GM19043 (cell line): ENCODE data around the gene CDIPT.

Experiments used
- ATAC-seq: cut with Tn5 transposase; IDR thresholded peaks from one replicate; pipeline ENCODE4 v1.9.1; 2021; ENCODE audit warnings: low read depth; ENCODE audit not compliant: unreplicated experiment

CDIPT gene

DNA sequence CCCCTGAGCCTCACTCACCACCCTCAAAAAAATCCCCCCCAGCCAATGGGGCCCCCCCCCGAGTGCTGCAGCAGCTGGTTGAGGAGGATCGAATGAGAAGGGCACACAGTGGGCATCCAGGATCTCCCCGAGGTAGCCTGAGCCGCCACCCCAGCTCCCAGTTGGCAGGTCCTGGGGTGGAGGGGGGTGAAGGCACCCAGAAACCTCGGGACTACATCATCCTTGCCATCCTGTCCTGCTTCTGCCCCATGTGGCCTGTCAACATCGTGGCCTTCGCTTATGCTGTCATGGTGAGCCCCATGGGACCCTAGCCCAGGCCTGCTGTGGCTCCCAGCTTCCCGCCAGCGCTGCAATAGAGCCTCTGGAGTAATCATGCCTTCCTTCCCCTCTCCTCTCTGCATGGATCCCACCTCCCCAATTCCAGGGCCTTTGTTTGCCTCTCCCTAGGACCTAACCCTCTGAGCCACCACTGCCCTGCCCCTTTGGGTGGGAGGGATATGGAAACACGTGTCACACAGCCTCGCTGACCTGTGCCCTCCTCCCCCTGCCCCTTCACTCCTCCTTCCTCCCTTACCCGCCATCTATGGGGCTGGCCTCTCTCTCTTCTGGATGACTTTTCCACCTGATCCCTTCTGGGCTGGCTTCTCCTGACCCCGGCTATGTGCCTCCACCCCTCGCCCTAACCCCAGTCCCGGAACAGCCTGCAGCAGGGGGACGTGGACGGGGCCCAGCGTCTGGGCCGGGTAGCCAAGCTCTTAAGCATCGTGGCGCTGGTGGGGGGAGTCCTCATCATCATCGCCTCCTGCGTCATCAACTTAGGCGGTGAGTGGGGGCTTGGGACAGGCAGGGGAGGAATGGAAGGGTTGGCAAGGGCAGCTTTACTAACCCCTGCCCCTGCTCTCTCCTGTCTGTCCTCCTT, 49.1 kb downstream of the CDIPT start:
- ATAC-seq, result no peak

DNA sequence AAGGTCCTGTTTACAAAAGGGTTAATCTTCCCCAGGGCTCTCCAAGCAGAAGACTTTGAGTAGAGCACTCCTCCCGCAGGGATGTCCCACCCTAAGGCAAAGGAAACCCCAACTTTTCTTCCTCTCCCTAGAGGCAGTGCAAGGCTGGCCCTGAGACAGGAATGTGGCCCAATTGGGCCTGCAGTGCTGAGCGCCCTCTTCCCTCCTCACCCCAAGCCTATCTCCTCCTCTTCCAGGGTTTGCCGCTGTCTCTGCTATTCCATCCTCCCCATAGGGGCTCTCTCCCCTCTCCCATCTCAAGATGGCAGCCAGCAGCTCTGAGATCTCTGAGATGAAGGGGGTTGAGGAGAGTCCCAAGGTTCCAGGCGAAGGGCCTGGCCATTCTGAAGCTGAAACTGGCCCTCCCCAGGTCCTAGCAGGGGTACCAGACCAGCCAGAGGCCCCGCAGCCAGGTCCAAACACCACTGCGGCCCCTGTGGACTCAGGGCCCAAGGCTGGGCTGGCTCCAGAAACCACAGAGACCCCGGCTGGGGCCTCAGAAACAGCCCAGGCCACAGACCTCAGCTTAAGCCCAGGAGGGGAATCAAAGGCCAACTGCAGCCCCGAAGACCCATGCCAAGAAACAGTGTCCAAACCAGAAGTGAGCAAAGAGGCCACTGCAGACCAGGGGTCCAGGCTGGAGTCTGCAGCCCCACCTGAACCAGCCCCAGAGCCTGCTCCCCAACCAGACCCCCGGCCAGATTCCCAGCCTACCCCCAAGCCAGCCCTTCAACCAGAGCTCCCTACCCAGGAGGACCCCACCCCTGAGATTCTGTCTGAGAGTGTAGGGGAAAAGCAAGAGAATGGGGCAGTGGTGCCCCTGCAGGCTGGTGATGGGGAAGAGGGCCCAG, 50.0 kb downstream of the CDIPT start:
- no peak for ATAC-seq

DNA sequence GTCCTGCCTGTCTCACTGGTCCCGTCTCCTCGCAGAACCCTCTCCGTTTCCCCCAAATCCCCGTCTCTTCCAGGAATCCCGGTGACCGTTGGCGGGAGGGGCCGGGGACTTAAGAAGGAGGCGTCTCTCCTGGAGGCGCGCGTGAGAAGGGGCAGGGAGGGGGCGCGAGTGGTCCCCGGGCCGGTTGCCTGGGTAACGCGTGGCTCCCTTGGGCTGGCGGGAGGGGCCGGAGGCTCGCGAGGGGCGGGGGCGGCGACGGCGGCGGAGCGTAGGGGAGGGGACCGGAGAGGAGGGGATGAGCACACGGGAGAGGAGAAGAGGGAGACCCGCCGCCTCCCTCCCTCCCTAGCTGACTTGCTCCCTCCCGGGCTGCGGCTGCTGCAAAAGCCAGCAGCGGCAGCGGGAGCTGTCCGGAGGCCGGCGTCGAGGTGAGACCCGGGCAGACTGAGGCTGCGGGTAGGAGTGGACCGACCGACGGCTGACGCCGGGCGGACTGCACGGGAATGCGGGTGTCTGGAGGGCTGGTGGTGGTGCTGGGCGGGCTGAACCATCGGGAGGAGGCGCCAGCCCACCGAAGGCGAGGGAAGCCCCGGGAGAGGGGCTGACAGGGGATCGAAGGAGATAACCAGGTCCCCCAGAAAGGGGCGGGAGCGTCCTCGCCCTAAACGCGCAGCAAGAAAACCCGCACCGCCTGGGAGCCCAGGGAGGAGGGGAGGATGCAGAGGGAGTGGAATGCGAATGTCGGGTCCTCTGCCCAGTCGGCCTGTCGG, 50.9 kb downstream of the CDIPT start, which contains the start of gene PRRT2:
Gene PRRT2, plus strand, starts transcription at position 298 of the 770 bp plus-strand sequence. CDS start 862 bp downstream, outside the sequence.
- ATAC-seq, result no peak

DNA sequence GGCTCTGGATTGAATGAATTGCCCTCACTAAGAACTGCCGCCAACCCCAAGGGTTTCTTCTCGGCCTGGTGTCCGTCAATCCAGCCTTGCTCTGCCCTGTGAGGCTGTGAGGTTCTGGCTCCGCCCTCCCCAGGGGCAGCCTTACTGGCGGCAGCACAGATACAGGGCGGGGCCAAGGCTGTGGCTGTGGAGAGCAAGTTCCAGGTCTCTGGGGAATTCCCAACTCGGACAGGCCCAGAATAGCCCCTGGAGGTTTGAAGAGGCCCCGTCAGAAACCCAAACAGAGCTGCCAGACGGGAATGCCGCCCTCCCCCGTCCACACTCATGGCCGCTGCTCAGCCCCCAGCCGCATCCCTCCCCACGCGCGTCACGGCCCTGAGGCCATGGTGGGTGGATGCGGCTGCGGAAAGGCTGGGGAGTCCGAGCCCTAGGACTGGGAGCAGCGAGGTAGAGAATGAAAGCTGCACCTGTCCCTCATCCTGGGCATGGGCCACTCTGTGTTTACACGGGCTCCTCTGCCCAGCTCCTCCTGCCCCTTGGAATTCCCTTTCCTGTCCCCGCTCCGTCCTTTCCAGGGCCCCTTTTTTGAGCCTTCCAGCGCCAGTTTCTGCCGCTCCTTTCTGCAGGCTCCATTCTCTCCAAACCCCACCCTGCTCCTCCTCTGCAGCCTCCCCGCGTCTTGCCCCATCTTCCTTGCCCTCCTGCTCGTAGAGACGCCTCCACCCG, 51.7 kb downstream of the CDIPT start:
- ATAC-seq, result no peak

DNA sequence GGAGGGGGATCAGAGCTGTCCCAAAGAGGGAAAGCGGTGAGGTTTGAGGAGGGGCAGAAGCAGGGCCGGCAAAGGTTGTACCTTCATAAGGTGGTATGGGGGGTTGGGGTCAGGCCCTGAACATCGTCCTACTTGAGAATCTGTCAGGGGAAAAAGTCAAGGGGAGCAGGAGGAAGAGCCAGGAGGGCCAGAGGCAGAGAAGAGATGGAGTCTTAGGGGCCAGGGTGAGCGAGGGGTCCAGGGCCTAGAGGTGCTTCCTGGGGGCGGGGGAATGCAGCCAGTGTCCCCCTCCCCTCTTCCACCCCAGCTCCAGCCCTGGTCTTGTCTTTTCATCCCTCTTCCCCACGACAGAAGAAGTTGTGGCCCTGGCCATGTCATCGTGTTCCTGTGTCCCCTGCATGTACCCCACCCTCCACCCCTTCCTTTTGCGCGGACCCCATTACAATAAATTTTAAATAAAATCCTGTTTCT, 52.3 kb downstream of the CDIPT start:
- ATAC-seq, result no peak

DNA sequence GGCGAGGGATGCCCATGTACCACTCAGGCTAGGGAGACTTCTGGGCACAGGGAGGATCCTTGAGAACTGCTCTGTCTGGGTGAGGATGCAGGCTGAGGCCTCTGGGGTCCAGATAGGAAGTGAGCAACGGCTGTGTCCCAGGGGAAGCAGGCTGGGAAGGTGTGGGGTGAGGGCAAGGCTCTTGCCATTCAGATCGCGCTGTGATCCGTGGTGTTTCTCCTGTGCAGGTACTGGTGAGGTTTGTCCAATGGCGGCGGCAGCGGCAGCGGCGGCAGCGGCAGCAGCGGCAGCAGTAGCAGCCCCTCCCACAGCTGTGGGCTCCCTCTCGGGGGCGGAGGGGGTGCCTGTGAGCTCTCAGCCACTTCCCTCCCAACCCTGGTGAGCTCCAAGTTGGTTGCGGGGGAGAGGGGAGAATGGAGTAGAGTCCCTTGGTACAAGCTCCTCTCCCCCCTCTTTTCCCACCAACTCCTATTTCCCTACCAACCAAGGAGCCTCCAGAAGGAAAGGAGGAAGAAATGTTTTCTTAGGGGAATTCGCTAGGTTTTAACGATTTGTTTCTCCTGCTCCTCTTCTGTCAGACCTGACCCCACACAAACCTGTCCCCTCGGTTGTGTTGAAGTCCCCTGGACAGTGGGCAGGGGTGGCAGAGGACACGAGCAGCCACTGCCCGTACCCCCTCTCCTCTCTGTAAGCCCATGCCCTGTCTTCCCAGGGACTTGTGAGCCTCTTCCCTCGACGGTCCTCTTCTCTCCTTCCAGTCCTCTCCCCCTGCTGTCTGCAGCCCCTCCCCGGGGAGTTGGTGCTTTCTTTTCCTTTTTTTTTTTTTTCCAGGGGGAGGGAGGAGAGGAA, 53.0 kb downstream of the CDIPT start:
- ATAC-seq, result no peak

DNA sequence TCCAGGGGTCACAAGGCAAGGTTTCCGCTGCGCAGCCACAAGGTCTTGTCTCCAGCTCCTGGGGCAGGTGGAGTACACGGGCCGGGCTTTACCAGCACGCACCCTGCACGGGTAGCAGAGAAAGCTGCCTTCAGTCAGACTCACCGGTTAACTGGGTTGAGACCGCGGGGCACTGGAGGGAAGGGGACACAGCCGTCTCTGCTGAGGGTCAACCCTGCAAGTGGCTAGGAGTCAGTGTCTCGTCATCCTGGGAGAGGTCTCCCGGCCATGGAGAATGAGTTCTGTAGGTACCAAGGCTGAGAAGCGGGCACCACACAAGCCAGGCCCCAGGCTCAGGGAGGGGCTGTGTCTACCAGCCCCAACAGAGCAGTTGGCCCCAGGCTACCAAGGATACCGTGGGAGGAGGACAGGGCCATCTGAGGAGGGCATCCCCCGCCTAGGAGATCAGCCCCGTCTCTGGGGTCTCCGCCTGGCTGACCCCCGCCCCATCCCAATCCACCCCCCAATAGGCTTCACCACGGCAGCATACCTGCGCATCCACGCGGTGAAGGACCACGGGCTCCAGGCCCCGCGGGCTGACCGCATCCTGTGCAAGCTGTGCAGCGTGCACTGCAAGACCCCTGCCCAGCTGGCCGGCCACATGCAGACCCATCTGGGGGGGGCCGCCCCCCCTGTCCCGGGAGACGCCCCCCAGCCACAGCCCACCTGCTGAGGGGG, 53.8 kb downstream of the CDIPT start:
- ATAC-seq, result no peak
